Parathyroid adenoma (tissue), 2 donors: ENCODE measurements around the gene BASP1.

Source experiments
- H2AFZ ChIP-seq: fragments of 300-600 bp; sonication (generic); one replicate; pipeline ENCODE4 v1.7.0; 2017; ENCODE audit warnings: antibody characterized with exemption, mild to moderate bottlenecking
- H3K27ac ChIP-seq: fragments of 300-600 bp; sonication (generic); one replicate; pipeline ENCODE4 v1.7.0; 2017
- H3K27me3 ChIP-seq: fragments of 300-600 bp; sonication (generic); one replicate; pipeline ENCODE4 v1.7.0; 2017; ENCODE audit warnings: low read length; ENCODE audit not compliant: control insufficient read depth, insufficient read depth
- H3K36me3 ChIP-seq: fragments of 300-600 bp; sonication (generic); one replicate; pipeline ENCODE4 v1.7.0; 2017; ENCODE audit warnings: low read length; ENCODE audit not compliant: control insufficient read depth, insufficient read depth
- H3K4me1 ChIP-seq: fragments of 300-600 bp; sonication (generic); one replicate; pipeline ENCODE4 v1.7.0; 2017; ENCODE audit warnings: control low read depth
- H3K4me2 ChIP-seq: fragments of 300-600 bp; sonication (generic); one replicate; pipeline ENCODE4 v1.7.0; 2017; ENCODE audit warnings: low read length
- H3K4me3 ChIP-seq: fragments of 300-600 bp; sonication (generic); one replicate; pipeline ENCODE4 v1.7.0; 2017; ENCODE audit warnings: low read depth, low read length
- H3K79me2 ChIP-seq: fragments of 300-600 bp; sonication (generic); one replicate; pipeline ENCODE4 v1.7.0; 2017; ENCODE audit warnings: control low read depth
- H3K9ac ChIP-seq: fragments of 300-600 bp; sonication (generic); one replicate; pipeline ENCODE4 v1.7.0; 2017; ENCODE audit warnings: mild to moderate bottlenecking
- H3K9me3 ChIP-seq: fragments of 300-600 bp; sonication (generic); one replicate; pipeline ENCODE4 v1.7.0; 2017; ENCODE audit warnings: low read length; ENCODE audit not compliant: control insufficient read depth
- TF ChIP-seq, protein P1 (sequence below): fragments of 300-600 bp; sonication (generic); IDR thresholded peaks from one replicate; pipeline ENCODE4 v1.7.0; 2017; ENCODE audit warnings: antibody characterized with exemption, mild to moderate bottlenecking
- donor health status: primary hyperparathyroidism.

Gene BASP1

DNA sequence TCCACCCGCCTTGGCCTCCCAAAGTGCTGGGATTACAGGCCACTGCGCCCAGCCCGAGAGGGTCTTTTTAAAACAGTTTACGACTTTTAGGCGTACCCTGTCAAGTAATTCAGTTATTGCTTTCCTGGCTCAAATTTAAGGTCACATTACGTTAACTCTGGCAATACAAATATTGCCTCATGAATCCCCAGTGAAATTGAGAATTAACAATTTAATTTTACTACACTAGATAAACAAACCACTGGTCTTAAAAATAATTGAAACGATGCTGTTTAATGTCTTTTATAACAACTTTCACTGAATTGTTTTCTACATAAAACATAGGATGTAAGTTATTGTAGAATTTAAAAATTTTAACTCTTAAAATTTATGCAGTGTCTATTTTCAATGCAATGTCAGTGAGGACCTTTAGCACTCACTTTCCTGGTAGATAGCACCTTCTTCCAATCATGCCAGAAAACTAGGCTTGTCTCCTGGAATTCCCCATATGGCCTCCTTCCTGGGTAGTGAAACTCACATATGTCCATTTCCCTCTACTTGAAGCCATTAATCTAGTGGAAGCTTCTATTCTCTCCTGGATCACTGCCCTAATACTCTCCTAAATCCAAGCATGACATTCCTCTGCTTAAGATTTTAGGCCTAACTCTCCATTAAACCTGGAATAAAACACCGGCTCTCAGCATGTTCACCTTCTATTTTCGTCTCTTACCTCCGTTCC lies 13.5 kb downstream of the BASP1 start:
- TF ChIP-seq, protein P1, sequence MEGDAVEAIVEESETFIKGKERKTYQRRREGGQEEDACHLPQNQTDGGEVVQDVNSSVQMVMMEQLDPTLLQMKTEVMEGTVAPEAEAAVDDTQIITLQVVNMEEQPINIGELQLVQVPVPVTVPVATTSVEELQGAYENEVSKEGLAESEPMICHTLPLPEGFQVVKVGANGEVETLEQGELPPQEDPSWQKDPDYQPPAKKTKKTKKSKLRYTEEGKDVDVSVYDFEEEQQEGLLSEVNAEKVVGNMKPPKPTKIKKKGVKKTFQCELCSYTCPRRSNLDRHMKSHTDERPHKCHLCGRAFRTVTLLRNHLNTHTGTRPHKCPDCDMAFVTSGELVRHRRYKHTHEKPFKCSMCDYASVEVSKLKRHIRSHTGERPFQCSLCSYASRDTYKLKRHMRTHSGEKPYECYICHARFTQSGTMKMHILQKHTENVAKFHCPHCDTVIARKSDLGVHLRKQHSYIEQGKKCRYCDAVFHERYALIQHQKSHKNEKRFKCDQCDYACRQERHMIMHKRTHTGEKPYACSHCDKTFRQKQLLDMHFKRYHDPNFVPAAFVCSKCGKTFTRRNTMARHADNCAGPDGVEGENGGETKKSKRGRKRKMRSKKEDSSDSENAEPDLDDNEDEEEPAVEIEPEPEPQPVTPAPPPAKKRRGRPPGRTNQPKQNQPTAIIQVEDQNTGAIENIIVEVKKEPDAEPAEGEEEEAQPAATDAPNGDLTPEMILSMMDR, result no peak
- Histone ChIP-seq H3K4me1 (no peaks in the 10 kb centered on the region), H3K9ac (no peak overlapping the region), H3K36me3 (no peaks in the 10 kb centered on the region), H3K4me2 (no peak overlapping the region), H3K79me2 (no peaks in the 10 kb centered on the region), H3K27me3 (no peaks in the 10 kb centered on the region), H3K9me3 (no peaks in the 10 kb centered on the region), H2AFZ (no peak overlapping the region), H3K27ac (no peak overlapping the region), H3K4me3 (no peak overlapping the region)

DNA sequence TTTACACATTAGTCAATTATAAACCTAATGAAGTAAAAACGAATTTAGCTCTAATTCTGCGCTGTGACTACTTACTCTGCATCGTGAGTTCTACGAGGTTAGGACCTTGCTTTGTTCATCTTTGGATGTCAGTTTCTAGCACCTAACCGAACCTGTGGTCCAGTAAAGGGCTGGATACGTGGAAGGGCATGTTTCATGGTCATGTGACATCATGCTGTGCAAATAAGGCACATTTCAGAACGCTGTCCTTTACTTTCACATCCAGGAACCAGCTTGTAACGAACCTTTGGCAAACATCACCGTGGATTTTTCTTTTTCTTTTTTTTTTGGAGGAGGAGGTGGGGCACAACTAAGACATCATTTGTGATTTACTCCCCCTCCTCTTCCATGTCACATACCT lies 15.0 kb downstream of the BASP1 start:
- H2AFZ ChIP-seq, result no peak overlapping the region

DNA sequence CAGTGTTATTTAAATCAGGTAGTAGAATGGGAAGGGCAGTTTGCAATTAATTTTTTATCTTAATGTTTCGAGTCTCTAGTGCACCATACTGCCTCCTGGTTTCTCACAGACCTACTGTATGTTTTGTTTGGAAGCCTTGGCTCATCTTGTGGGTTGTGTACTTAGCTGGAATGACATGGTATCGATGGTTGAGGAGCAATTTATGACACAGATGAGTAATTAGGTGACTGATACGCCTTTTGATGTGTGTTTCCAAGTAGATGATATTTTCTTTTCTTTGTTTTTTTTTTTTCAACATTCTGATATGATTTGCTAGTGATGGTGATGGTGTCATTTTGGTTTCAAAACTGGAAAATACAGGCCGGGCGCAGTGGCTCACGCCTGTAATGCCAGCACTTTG lies 16.1 kb downstream of the BASP1 start:
- H3K4me3 ChIP-seq, result no peak overlapping the region
- no peaks in the 10 kb centered on the region for H3K27me3 ChIP-seq
- H3K4me2 ChIP-seq, result no peak overlapping the region
- no peak overlapping the region for H3K9ac ChIP-seq
- H3K9me3 ChIP-seq, result no peaks in the 10 kb centered on the region
- H3K79me2 ChIP-seq, result peaks cover under 1% of the 10 kb centered on the region
- H3K36me3 ChIP-seq, result no peaks in the 10 kb centered on the region
- H3K4me1 ChIP-seq, result no peaks in the 10 kb centered on the region
- TF ChIP-seq, protein P1, result no peak
- no peak overlapping the region for H3K27ac ChIP-seq
- no peak overlapping the region for H2AFZ ChIP-seq

More for the DNA sequence above, 15.0 kb downstream of the BASP1 start:
- H3K4me3 ChIP-seq, result no peak overlapping the region
- TF ChIP-seq, protein P1, result no peak
- H3K4me2 ChIP-seq, result no peak overlapping the region
- H3K4me1 ChIP-seq, result no peaks in the 10 kb centered on the region
- no peak overlapping the region for H3K9ac ChIP-seq
- H3K27ac ChIP-seq, result no peak overlapping the region
- H3K9me3 ChIP-seq, result no peaks in the 10 kb centered on the region
- H3K79me2 ChIP-seq, result no peaks in the 10 kb centered on the region
- no peaks in the 10 kb centered on the region for H3K27me3 ChIP-seq
- no peaks in the 10 kb centered on the region for H3K36me3 ChIP-seq

DNA sequence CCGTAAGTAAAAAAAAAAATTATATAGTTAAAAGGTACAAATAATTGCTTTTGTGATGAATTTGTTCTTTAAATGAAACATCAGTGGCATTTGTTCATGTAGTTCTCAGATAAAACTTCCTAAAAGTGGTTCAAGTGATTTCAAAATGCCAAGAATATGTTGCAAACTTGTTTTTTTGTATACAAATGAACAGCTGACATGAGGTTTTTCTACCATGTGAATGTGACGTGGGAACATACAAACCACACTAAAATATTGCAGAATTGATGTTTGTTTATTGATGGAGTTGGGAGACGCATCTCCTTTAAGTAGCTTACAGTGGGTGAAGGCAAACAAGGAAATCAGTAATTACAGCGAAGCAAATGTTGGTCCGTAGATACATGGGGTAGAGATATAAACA lies 16.9 kb downstream of the BASP1 start:
- Histone ChIP-seq H3K27ac (no peak overlapping the region), H3K9me3 (no peaks in the 10 kb centered on the region), H3K4me1 (no peaks in the 10 kb centered on the region), H3K4me3 (no peak overlapping the region), H2AFZ (no peak overlapping the region), H3K9ac (no peak overlapping the region), H3K79me2 (peaks cover 5% of the 10 kb centered on the region), H3K36me3 (no peaks in the 10 kb centered on the region), H3K27me3 (no peaks in the 10 kb centered on the region), H3K4me2 (no peak overlapping the region)
- TF ChIP-seq, protein P1, result no peak

DNA sequence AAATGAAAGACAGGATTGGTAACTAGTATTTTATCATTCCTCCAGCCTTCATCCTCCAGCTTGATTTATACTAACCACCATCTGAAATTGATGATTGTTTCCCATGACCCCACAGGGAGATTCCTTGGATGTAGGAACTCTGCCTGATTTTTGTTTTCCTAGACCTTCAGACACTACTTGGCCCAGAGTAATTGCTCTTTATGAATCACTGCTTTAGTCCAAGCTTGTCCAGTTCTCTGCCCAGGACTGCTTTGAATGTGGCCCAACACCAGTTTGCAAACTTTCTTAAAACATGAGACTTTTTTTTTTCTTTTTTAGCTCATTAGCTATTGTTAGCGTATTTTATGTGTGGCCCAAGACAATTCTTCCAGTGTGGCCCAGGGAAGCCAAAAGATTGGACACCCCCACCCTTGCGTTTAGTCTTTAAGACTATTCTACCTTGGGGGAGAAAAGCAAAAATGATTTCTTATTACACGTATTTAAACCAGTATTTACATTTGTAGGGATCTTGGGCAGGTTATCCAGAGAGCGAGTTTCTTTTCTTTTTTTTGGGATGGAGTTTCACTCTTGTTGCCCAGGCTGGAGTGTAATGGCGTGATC lies 18.4 kb downstream of the BASP1 start:
- H3K4me1 ChIP-seq, result no peaks in the 10 kb centered on the region
- H3K4me3 ChIP-seq, result no peak overlapping the region
- H3K36me3 ChIP-seq, result no peaks in the 10 kb centered on the region
- H2AFZ ChIP-seq, result no peak overlapping the region
- TF ChIP-seq, protein P1, result no peak
- H3K79me2 ChIP-seq, result peaks cover 7% of the 10 kb centered on the region
- no peak overlapping the region for H3K9ac ChIP-seq
- no peak overlapping the region for H3K4me2 ChIP-seq
- H3K9me3 ChIP-seq, result no peaks in the 10 kb centered on the region
- no peaks in the 10 kb centered on the region for H3K27me3 ChIP-seq
- H3K27ac ChIP-seq, result no peak overlapping the region
